HCT116 (cell line): ENCODE data around the gene H6PD. TPM values are rescaled to one million over a fixed set of nuclear protein-coding genes. Genes with fewer than 3 reads are reported as not detected.

Source experiments
- ATAC-seq: fragments of 200-7000 bp; cut with Tn5 transposase; 2 replicates; pipeline ENCODE4 v1.9.1; 2020; ENCODE audit warnings: mild to moderate bottlenecking, moderate library complexity
- BruUV-seq: library from RNA; stranded (reverse); fragments of 400-500 nt; replicated peaks from 2 replicates; lab custom pipeline; 2021; lab: Mats Ljungman, UMichigan
- CTCF ChIA-PET: fragments of 300-600 bp; sonication (Branson Sonifier 250); formaldehyde crosslinking; loops from one replicate; lab custom pipeline; 2021; ENCODE audit warnings: antibody characterized with exemption; lab: Charles Lee
- POLR2A ChIA-PET: fragments of 300-600, 350-600 bp; sonication (Branson Sonifier 250); formaldehyde crosslinking; loops from one replicate; lab custom pipeline; 2021; ENCODE audit warnings: antibody characterized with exemption; lab: Charles Lee
- RAD21 ChIA-PET, 2 experiments: fragments of 300-600 bp; sonication (Branson Sonifier 250); formaldehyde crosslinking; loops; one replicate each; lab custom pipeline; 2023; ENCODE audit warnings: low total read pairs in 2 of 2; ENCODE audit not compliant: uncharacterized antibody in 2 of 2, unreplicated experiment in 2 of 2, low non-redundant PET in 1 of 2; lab: Charles Lee
- DNase-seq: peaks from one replicate; pipeline ENCODE4 v3.0.0-alpha.2; 2010; ENCODE audit warnings: low read depth, low spot score
- H2AFZ ChIP-seq: fragments of 200-600 bp; shearing (Covaris generic), sonication (generic); 2 replicates; pipeline ENCODE4 v1.6.1; 2017; ENCODE audit warnings: low read depth, mixed run types, mixed read lengths, antibody characterized with exemption, low read length; ENCODE audit not compliant: poor library complexity, severe bottlenecking
- H3K27ac ChIP-seq: 2 replicates; pipeline ENCODE4 v1.5.1; 2012; ENCODE audit warnings: low read depth, low read length
- H3K27me3 ChIP-seq: fragments of 200-600 bp; sonication (generic); 2 replicates; pipeline ENCODE4 v1.6.1; 2016; ENCODE audit warnings: mixed run types, low read length, mixed read lengths; ENCODE audit not compliant: insufficient read depth
- H3K36me3 ChIP-seq, 2 experiments: fragments of 200-500 bp in 1 of 2; fragments of 200-600 bp in 1 of 2; sonication (Bioruptor generic) in 1 of 2; sonication (generic) in 1 of 2; 2 replicates each; pipeline versions ENCODE4 v1.5.1 to v1.6.1; 2014 to 2016; ENCODE audit warnings: low read length in 2 of 2, inconsistent platforms in 1 of 2, mixed read lengths in 1 of 2, mixed run types in 1 of 2; ENCODE audit not compliant: insufficient read depth in 2 of 2, control insufficient read depth in 1 of 2
- H3K4me1 ChIP-seq, 2 experiments: fragments of 200-600 bp in 1 of 2; sonication (generic) in 1 of 2; 2 replicates each; pipeline versions ENCODE4 v1.5.1 to v1.6.1; 2012 to 2017; ENCODE audit warnings: low read length in 2 of 2, inconsistent platforms in 1 of 2, mild to moderate bottlenecking in 1 of 2, mixed read lengths in 1 of 2, mixed run types in 1 of 2, moderate library complexity in 1 of 2; ENCODE audit not compliant: insufficient read depth in 2 of 2, control insufficient read depth in 1 of 2
- H3K4me2 ChIP-seq: fragments of 200-600 bp; sonication (generic); 2 replicates; pipeline ENCODE4 v1.6.1; 2017; ENCODE audit warnings: mixed run types, low read length, mixed read lengths
- H3K4me3 ChIP-seq, 2 experiments: fragments of 200-600 bp in 1 of 2; sonication (generic) in 1 of 2; replicated peaks in 1 of 2; 2 replicates each; pipeline ENCODE4 v1.5.1; 2011 to 2016; ENCODE audit warnings: low read length in 2 of 2, control low read depth in 1 of 2, low read depth in 1 of 2, mild to moderate bottlenecking in 1 of 2, mixed read lengths in 1 of 2, mixed run types in 1 of 2
- H3K79me2 ChIP-seq: fragments of 200-600 bp; sonication (generic); 2 replicates; pipeline ENCODE4 v1.6.1; 2017; ENCODE audit warnings: mild to moderate bottlenecking, mixed run types, low read length, moderate library complexity, mixed read lengths; ENCODE audit not compliant: insufficient read depth
- H3K9ac ChIP-seq: fragments of 200-600 bp; sonication (generic); 2 replicates; pipeline ENCODE4 v1.6.1; 2016; ENCODE audit warnings: low read length, mixed read lengths
- H3K9me2 ChIP-seq: fragments of 200-600 bp; sonication (generic), shearing (Covaris generic); 2 replicates; pipeline ENCODE4 v1.6.1; 2017; ENCODE audit warnings: mixed run types, mild to moderate bottlenecking, moderate library complexity; ENCODE audit not compliant: insufficient read depth
- H3K9me3 ChIP-seq, 2 experiments: fragments of 200-500 bp in 1 of 2; fragments of 200-600 bp in 1 of 2; sonication (Bioruptor generic) in 1 of 2; sonication (generic) in 1 of 2; 2 replicates each; pipeline ENCODE4 v1.6.1; 2014 to 2017; ENCODE audit warnings: low read length in 2 of 2, mixed read lengths in 2 of 2, inconsistent platforms in 1 of 2, low read depth in 1 of 2, mild to moderate bottlenecking in 1 of 2, mixed run types in 1 of 2, moderate library complexity in 1 of 2; ENCODE audit not compliant: control insufficient read depth in 1 of 2, insufficient read depth in 1 of 2
- H4K20me1 ChIP-seq: fragments of 200-600 bp; sonication (generic), shearing (Covaris generic); 2 replicates; pipeline ENCODE4 v1.6.1; 2017; ENCODE audit warnings: mixed run types, mild to moderate bottlenecking, moderate library complexity; ENCODE audit not compliant: insufficient read depth
- CBX3 ChIP-seq: IDR thresholded peaks from 2 replicates; pipeline ENCODE4 v1.6.1; 2012; ENCODE audit warnings: low read depth
- CEBPB ChIP-seq: IDR thresholded peaks from 2 replicates; pipeline ENCODE4 v1.6.1; 2012; ENCODE audit warnings: low read depth
- EGR1 ChIP-seq: IDR thresholded peaks from 2 replicates; pipeline ENCODE4 v1.6.1; 2012; ENCODE audit warnings: low read depth
- FOSL1 ChIP-seq: IDR thresholded peaks from 2 replicates; pipeline ENCODE4 v1.6.1; 2012; ENCODE audit warnings: low read depth
- JUND ChIP-seq: IDR thresholded peaks from 2 replicates; pipeline ENCODE4 v1.6.1; 2012
- SRF ChIP-seq: IDR thresholded peaks from 2 replicates; pipeline ENCODE4 v1.6.1; 2012; ENCODE audit warnings: low read depth
- TCF7L2 ChIP-seq: IDR thresholded peaks from 2 replicates; pipeline ENCODE4 v1.7.0; 2011; ENCODE audit warnings: borderline replicate concordance, inconsistent platforms; ENCODE audit not compliant: insufficient read depth, insufficient read length; ENCODE audit errors: extremely low read depth
- YY1 ChIP-seq: IDR thresholded peaks from 2 replicates; pipeline ENCODE4 v1.6.1; 2011; ENCODE audit warnings: low read length, low read depth, moderate library complexity, mild to moderate bottlenecking; ENCODE audit not compliant: insufficient replicate concordance; ENCODE audit errors: extremely low read depth
- ZNF274 ChIP-seq: fragments of 200-500 bp; sonication (Bioruptor generic); IDR thresholded peaks from 2 replicates; pipeline ENCODE4 v1.6.1; 2014; ENCODE audit warnings: mild to moderate bottlenecking, low read depth, low read length, inconsistent platforms
- intact Hi-C: fragments of 100-400 bp; cut with micrococcal nuclease; formaldehyde crosslinking; loops from 2 replicates; pipeline ENCODE4 v1.10.0; 2022
- total RNA-seq: library from RNA; stranded (reverse); gene quantifications from one replicate; pipeline ENCODE4 v1.2.1, GENCODE V29; 2021; ENCODE audit not compliant: unreplicated experiment
- TF ChIP-seq, protein P1 (sequence below): IDR thresholded peaks from 2 replicates; pipeline ENCODE4 v1.6.1; 2012; ENCODE audit warnings: low read depth

H6PD gene
- total RNA-seq, 1 experiment from 2014 or later, result 16.2 TPM

DNA sequence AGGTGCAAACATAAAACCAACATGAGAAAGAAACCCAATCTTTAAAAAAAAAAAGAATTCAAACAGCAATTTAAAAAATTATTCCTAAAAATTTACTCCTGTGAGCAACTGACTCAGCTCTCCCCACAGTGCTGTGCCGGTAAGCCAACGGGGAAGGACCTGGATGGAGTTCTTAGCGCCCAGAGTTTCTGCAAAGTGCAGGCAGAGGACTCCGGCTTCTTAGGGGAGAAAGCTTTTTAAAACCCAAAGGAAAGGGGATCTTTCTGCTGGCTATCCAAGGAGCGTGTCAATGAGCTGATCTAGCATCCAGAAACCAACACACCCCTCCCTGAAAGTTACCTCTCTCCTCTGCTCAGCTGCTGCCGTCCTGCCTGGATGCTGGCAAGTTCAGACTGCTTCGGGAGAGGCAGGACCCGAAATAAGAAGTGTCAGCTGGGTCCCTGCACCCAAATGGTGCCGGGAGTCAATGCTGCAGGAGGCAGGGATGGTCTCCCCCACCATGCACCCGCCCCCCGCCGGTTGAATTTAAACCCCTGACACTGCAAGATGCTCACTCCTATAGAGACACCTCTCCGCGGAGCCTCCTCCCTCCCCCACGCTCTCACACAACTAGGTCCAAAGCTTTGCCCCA lies 32.2 kb upstream of the H6PD start:
- Histone ChIP-seq H3K4me2 (peak overlapping the region; percentile 71), H3K36me3 (no peaks in the 10 kb centered on the region), H3K4me1 (peaks cover 5 to 9% of the 10 kb centered on the region in 2 experiments; a peak in 2 of 4 replicates), H4K20me1 (no peaks in the 10 kb centered on the region), H3K27ac (no peak overlapping the region), H3K27me3 (peaks cover 50% of the 10 kb centered on the region; the same call in 1 of the 2 replicates), H2AFZ (no peak overlapping the region), H3K79me2 (no peaks in the 10 kb centered on the region), H3K4me3 (peak overlapping the region in 1 of 2 experiments; percentile 39; a peak in 1 of 4 replicates), H3K9me3 (no peaks in the 10 kb centered on the region), H3K9me2 (no peaks in the 10 kb centered on the region), H3K9ac (no peak overlapping the region)
- ChIA-PET CTCF (interaction anchor here (0.8 to 1.3 kb wide), 2 partner anchors 91 to 101 kb away, joined by 5 read pairs; no protein-coding TSS in a partner anchor), RAD21 (no interaction called here), POLR2A (interaction anchor here (0.6 kb wide), 1 partner anchor 620 kb away, joined by 4 read pairs; no protein-coding TSS in a partner anchor)
- intact Hi-C loops, result no loop called here
- no TSS peak for BruUV-seq
- DNase-seq (no peak), ATAC-seq (no peak)
- TF ChIP-seq JUND (no peak), YY1 (no peak), CBX3 (no peak)

DNA sequence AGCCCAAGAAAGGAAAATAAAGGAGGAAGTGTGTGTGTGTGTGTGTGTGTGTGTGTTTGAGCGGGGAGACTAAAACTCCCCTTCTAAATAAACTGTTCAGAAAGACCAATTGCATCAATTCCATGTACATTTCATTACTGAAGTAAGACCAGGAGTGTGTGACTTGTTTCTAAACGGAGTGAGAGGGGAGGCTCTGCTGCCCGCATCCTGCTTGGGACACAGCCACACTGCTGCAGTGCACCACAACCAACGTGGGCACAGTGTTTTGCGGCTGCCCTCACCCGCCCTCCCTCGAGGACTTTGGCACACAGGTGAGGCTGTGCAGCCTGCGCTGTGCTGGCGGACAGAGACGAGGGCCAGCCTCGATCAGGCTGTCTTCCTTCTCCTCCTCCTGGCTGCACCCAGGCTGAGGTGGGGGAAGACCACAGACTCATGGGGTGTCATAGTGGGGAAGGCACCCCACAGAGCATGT lies 31.0 kb upstream of the H6PD start:
- ATAC-seq, result no peak

More for the DNA sequence above, 31.0 kb upstream of the H6PD start:
- Histone ChIP-seq H3K79me2 (no peaks in the 10 kb centered on the region), H3K36me3 (no peaks in the 10 kb centered on the region), H3K9ac (no peak overlapping the region), H3K9me3 (no peaks in the 10 kb centered on the region), H3K9me2 (no peaks in the 10 kb centered on the region), H3K27ac (no peak overlapping the region), H3K4me1 (peaks cover 5 to 9% of the 10 kb centered on the region in 2 experiments; a peak in 2 of 4 replicates), H3K4me3 (no peak overlapping the region), H2AFZ (no peak overlapping the region), H3K27me3 (peaks cover 50% of the 10 kb centered on the region; the same call in 1 of the 2 replicates), H4K20me1 (no peaks in the 10 kb centered on the region), H3K4me2 (no peak overlapping the region)
- ChIA-PET RAD21 (no interaction called here), POLR2A (no interaction called here), CTCF (no interaction called here)
- DNase-seq, result no peak
- intact Hi-C loops, result no loop called here
- BruUV-seq, result no TSS peak
- TF ChIP-seq SRF (no peak), EGR1 (no peak), TCF7L2 (no peak), FOSL1 (no peak), CEBPB (no peak), ZNF274 (no peak)
- TF ChIP-seq, protein P1, sequence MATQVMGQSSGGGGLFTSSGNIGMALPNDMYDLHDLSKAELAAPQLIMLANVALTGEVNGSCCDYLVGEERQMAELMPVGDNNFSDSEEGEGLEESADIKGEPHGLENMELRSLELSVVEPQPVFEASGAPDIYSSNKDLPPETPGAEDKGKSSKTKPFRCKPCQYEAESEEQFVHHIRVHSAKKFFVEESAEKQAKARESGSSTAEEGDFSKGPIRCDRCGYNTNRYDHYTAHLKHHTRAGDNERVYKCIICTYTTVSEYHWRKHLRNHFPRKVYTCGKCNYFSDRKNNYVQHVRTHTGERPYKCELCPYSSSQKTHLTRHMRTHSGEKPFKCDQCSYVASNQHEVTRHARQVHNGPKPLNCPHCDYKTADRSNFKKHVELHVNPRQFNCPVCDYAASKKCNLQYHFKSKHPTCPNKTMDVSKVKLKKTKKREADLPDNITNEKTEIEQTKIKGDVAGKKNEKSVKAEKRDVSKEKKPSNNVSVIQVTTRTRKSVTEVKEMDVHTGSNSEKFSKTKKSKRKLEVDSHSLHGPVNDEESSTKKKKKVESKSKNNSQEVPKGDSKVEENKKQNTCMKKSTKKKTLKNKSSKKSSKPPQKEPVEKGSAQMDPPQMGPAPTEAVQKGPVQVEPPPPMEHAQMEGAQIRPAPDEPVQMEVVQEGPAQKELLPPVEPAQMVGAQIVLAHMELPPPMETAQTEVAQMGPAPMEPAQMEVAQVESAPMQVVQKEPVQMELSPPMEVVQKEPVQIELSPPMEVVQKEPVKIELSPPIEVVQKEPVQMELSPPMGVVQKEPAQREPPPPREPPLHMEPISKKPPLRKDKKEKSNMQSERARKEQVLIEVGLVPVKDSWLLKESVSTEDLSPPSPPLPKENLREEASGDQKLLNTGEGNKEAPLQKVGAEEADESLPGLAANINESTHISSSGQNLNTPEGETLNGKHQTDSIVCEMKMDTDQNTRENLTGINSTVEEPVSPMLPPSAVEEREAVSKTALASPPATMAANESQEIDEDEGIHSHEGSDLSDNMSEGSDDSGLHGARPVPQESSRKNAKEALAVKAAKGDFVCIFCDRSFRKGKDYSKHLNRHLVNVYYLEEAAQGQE, result no peak
